Natural killer cell (primary cell): ENCODE results near the gene SSUH2. TPM values are rescaled to one million over a fixed set of nuclear protein-coding genes. Genes with fewer than 3 reads are reported as not detected.

Experiments
- ATAC-seq, 3 donors: fragments of 150-1000 bp in 2 of 3; fragments of 200-7000 bp in 1 of 3; cut with Tn5 transposase; 1 replicate in 1 of 3; 2 replicates in 2 of 3; pipeline ENCODE4 v1.10.0; 2021; ENCODE audit warnings: mild to moderate bottlenecking in 2 of 3, moderate library complexity in 2 of 3
- DNase-seq, 2 donors: peaks; one replicate each; pipeline versions ENCODE4 v3.0.0 to v3.0.0-alpha.2; 2013 to 2021; ENCODE audit warnings: mixed read lengths in 1 of 2
- H3K27ac ChIP-seq: one replicate; pipeline ENCODE4 v1.5.1; 2013; ENCODE audit warnings: mild to moderate bottlenecking, low read length
- H3K27me3 ChIP-seq: one replicate; pipeline ENCODE4 v1.6.1; 2013; ENCODE audit warnings: low read length; ENCODE audit not compliant: control insufficient read depth, insufficient read depth
- H3K36me3 ChIP-seq: one replicate; pipeline ENCODE4 v1.6.1; 2013; ENCODE audit warnings: low read length; ENCODE audit not compliant: control insufficient read depth, insufficient read depth
- H3K4me1 ChIP-seq: one replicate; pipeline ENCODE4 v1.6.1; 2013; ENCODE audit warnings: low read length; ENCODE audit not compliant: control insufficient read depth, insufficient read depth
- H3K4me3 ChIP-seq: one replicate; pipeline ENCODE4 v1.5.1; 2013; ENCODE audit warnings: low read length
- H3K9me3 ChIP-seq: one replicate; pipeline ENCODE4 v1.6.1; 2013; ENCODE audit warnings: low read length; ENCODE audit not compliant: control insufficient read depth, insufficient read depth
- H3K27ac Mint-ChIP-seq, 2 donors: one replicate each; pipeline ENCODE4 v1.8.0; 2022; ENCODE audit warnings: mild to moderate bottlenecking in 2 of 2, mixed read lengths in 2 of 2, moderate library complexity in 1 of 2
- H3K27me3 Mint-ChIP-seq, 2 donors: one replicate each; pipeline ENCODE4 v1.8.0; 2022; ENCODE audit warnings: low read depth in 2 of 2, mixed read lengths in 2 of 2
- H3K36me3 Mint-ChIP-seq: one replicate; pipeline ENCODE4 v1.8.0; 2022; ENCODE audit warnings: mixed read lengths
- H3K4me1 Mint-ChIP-seq, 2 donors: one replicate each; pipeline ENCODE4 v1.8.0; 2022; ENCODE audit warnings: mixed read lengths in 2 of 2
- H3K4me3 Mint-ChIP-seq: one replicate; pipeline ENCODE4 v1.8.0; 2022; ENCODE audit warnings: mild to moderate bottlenecking, moderate library complexity, mixed read lengths
- H3K9me3 Mint-ChIP-seq, 2 donors: one replicate each; pipeline ENCODE4 v1.8.0; 2022; ENCODE audit warnings: mixed read lengths in 2 of 2
- CTCF ChIP-seq: fragments of 200-600 bp; IDR thresholded peaks from one replicate; pipeline ENCODE4 v1.8.0; 2022; ENCODE audit warnings: antibody characterized with exemption
- WGBS: methylation state at CpG from one replicate; pipeline ENCODE4 v1.1.7; 2013; ENCODE audit warnings: missing lambda C conversion rate; ENCODE audit not compliant: insufficient coverage; 5-methylcytosine and 5-hydroxymethylcytosine counted together
- intact Hi-C: fragments of 100-400 bp; cut with micrococcal nuclease; formaldehyde crosslinking; loops from one replicate; pipeline ENCODE4 v1.14.2; 2022
- total RNA-seq, 4 donors: library from RNA; stranded (reverse); fragments of 120-200 nt in 1 of 4; gene quantifications; one replicate each; pipeline versions ENCODE4 v1.2.3 to v1.2.4, GENCODE V29; 2013 to 2022

Gene SSUH2
- total RNA-seq, 3 donors from 2014 or later (not counting 1 experiment from before 2014, with no cell fraction given), result not detected

- no peak for ATAC-seq
- DNase-seq, result no peak
- WGBS, result 47% methylated on average over 2 of the region's 5 CpGs
- no peak overlapping the region for H3K27ac Mint-ChIP-seq
- Histone ChIP-seq H3K4me1 (no peaks in the 10 kb centered on the region), H3K4me3 (no peak overlapping the region), H3K36me3 (no peaks in the 10 kb centered on the region), H3K27ac (no peak overlapping the region), H3K27me3 (no peaks in the 10 kb centered on the region), H3K9me3 (no peaks in the 10 kb centered on the region)
- TF ChIP-seq CTCF, result no peak
- no peaks in the 10 kb centered on the region for H3K4me1 Mint-ChIP-seq
- H3K9me3 Mint-ChIP-seq, result no peaks in the 10 kb centered on the region
- H3K4me3 Mint-ChIP-seq, result no peak overlapping the region
- intact Hi-C loops, result no loop called here
- H3K36me3 Mint-ChIP-seq, result no peaks in the 10 kb centered on the region
- peaks cover 2 to 7% of the 10 kb centered on the region in 2 donors for H3K27me3 Mint-ChIP-seq
These were observed 65.5 kb downstream of the SSUH2 start for GRCh38 chr3:8579096-8579495.

GRCh38 chr3:8578282-8578681 lies 66.3 kb downstream of the SSUH2 start:
- Mint-ChIP-seq H3K27ac (no peak overlapping the region), H3K36me3 (no peaks in the 10 kb centered on the region), H3K9me3 (no peaks in the 10 kb centered on the region), H3K4me1 (no peaks in the 10 kb centered on the region), H3K4me3 (no peak overlapping the region), H3K27me3 (peaks cover 0 to 2% of the 10 kb centered on the region in 2 donors)
- Histone ChIP-seq H3K9me3 (no peaks in the 10 kb centered on the region), H3K4me1 (no peaks in the 10 kb centered on the region), H3K4me3 (no peak overlapping the region), H3K36me3 (no peaks in the 10 kb centered on the region), H3K27ac (no peak overlapping the region), H3K27me3 (no peaks in the 10 kb centered on the region)
- ATAC-seq (no peak), DNase-seq (no peak)
- intact Hi-C loops, result no loop called here
- no peak for TF ChIP-seq CTCF
- 85% methylated on average over 4 of the region's 4 CpGs for WGBS

- Mint-ChIP-seq H3K4me3 (no peak overlapping the region), H3K4me1 (no peaks in the 10 kb centered on the region), H3K36me3 (no peaks in the 10 kb centered on the region), H3K27ac (no peak overlapping the region), H3K9me3 (no peaks in the 10 kb centered on the region), H3K27me3 (peaks cover 0 to 2% of the 10 kb centered on the region in 2 donors)
- no peak for TF ChIP-seq CTCF
- DNase-seq (no peak), ATAC-seq (no peak)
- Histone ChIP-seq H3K4me1 (no peaks in the 10 kb centered on the region), H3K36me3 (no peaks in the 10 kb centered on the region), H3K4me3 (no peak overlapping the region), H3K9me3 (no peaks in the 10 kb centered on the region), H3K27me3 (no peaks in the 10 kb centered on the region), H3K27ac (no peak overlapping the region)
- intact Hi-C loops, result no loop called here
- 89% methylated on average over 4 of the region's 5 CpGs for WGBS
These were observed 67.6 kb downstream of the SSUH2 start for GRCh38 chr3:8576841-8577571.

GRCh38 chr3:8576436-8576835 lies 68.2 kb downstream of the SSUH2 start:
- H3K27me3 ChIP-seq, result no peaks in the 10 kb centered on the region
- H3K27ac ChIP-seq, result no peak overlapping the region
- TF ChIP-seq CTCF, result no peak
- ATAC-seq, result no peak
- no peaks in the 10 kb centered on the region for H3K4me1 ChIP-seq
- no peaks in the 10 kb centered on the region for H3K36me3 ChIP-seq
- Mint-ChIP-seq H3K27me3 (peaks cover 0 to 2% of the 10 kb centered on the region in 2 donors), H3K36me3 (no peaks in the 10 kb centered on the region), H3K9me3 (no peaks in the 10 kb centered on the region), H3K4me1 (peaks cover 2 to 3% of the 10 kb centered on the region in 2 donors), H3K4me3 (no peak overlapping the region), H3K27ac (no peak overlapping the region)
- intact Hi-C loops, result no loop called here
- DNase-seq, result no peak
- H3K9me3 ChIP-seq, result no peaks in the 10 kb centered on the region
- H3K4me3 ChIP-seq, result no peak overlapping the region
- WGBS, result 88% methylated on average over 6 of the region's 6 CpGs
